HTR-8/SVneo (cell line): Measurements from ENCODE around the gene RABL2A.
"Not testable (repeated sequence)": the region's sequence is repeated elsewhere in the genome, so short reads cannot be mapped to it uniquely, and the experiment has no call there.

Experiments used
- DNase-seq: peaks from one replicate; pipeline ENCODE4 v3.0.0; 2011; ENCODE audit warnings: low spot score, mixed read lengths; ENCODE audit not compliant: insufficient read length
- FAIRE-seq: peaks from 2 replicates; lab custom pipeline; 2011; peaks lifted over from hg19 to GRCh38; lab: Jason Lieb, UNC

Gene RABL2A

DNA sequence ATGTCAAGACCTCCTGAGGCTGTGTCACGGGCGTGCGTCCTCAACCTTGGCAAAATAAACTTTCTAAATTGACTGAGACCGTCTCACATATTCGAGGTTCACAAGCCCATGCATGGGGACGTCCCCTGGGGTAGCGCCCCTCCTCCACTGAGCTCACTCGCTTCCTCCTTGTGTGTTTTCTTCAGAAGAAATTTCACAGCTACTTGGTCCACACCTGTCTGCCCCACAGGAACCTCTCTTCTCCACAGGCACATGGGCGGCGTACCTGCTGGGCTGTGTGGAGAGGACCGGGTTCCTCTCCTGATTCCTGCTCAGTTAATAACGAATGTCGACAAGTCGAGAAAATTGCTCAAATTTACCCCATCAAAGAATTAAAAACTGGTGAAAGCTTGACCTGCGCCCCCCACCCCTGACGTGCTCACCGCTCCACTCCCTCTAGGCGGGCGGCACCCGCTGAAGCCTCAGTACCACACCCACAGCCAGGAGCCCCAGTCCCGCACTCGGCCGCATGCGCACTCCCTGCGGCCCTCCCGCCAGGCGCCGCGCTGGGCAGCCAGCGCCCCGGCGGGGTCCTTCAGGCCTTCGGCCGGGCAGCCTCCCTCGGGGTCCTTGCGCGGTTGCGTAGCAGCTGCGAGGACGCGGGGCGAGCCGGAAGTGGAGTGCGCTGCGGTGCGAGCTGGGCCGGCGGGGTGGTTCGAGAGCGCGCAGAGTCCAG is at the start of gene RABL2A:
Gene RABL2A (plus strand): TSS at position 651 of the 715 bp plus-strand sequence. CDS start 1,341 bp downstream, outside the sequence.
- DNase-seq, result peak; percentile 59
- FAIRE-seq, result not testable (repeated sequence)

DNA sequence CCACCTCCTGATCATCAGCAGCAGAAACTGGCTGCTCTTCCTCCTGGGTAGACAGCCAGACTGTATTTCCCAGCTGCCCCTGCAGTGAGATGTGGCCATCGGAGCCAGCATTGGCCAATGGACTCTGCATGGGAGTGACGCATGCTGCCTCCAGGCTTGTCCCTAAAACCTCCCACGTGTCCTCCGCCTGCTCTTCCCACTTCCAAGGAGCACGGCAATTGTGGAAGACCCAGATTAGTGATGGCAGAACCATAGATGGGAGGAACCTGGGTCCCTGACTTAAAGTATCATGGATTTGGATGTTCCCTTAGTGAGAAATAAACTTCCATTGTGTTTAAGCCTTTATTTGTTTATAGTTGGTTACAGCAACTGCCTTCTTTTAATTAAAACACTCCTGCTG is 48.6 kb upstream of the RABL2A start:
- not testable (repeated sequence) for FAIRE-seq, DNase-seq

DNA sequence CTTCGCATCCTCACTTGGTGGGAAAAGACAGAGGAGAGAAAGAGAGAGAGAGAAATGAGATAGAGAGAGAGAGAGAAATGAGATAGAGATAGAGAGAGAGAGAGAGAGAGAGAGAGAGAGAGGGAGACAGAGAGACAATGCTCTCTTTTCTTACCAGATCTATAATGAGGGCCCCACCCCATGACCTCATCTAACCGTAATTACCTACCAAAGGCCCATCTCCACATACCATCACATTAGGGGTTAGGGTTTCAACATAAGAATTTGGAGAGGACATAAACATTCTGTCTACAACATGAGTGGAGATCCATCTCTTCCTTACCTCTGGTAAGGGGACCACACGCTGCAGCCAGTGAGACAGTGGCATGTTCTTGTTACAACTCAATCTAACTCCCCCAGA is 44.6 kb upstream of the RABL2A start:
- FAIRE-seq, result not testable (repeated sequence)

DNA sequence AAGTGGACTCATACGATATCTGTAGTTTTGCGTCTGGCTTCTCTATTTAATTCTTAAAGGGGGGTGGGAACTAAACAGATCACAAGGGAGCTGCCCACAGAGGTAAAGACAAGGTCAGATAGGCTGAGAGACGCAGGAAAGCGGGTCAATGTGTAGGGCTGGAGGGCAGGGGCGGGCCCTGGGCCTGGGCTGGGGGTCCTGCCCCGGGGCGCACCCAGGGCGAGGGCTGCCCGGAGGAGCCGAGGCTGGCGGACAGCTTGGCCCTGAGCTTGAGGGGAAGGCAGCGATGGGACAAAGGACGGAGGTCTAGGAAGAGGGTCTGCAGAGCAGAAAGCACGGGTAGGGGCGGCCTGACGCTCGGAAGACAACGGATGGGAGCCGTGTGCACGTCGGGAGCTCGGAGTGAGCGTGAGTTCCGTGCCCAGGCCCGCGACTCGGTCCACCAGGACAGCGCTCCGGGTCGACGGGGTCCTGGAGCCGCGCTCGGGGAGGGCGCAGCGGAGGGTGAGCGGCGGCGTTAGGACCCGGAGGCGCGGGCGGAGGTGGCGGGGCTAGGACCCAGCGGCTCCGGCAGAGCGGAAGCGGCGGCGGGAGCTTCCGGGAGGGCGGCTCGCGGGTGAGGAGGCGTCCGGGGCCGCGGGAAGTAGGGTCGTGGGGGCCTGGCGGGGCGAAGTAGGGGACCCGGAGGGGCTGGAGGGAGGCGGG is 43.4 kb upstream of the RABL2A start:
- DNase-seq, result peak; percentile 53
- FAIRE-seq, result not testable (repeated sequence)

More for the DNA sequence above, 44.6 kb upstream of the RABL2A start:
- not testable (repeated sequence) for DNase-seq

- DNase-seq, result not testable (repeated sequence)
Observed at GRCh38 chr2:113584311-113585092, 42.6 kb upstream of the RABL2A start.

GRCh38 chr2:113587201-113587600 is 39.9 kb upstream of the RABL2A start:
- DNase-seq, result not testable (repeated sequence)

More at GRCh38 chr2:113584311-113585092, 42.6 kb upstream of the RABL2A start:
- FAIRE-seq, result not testable (repeated sequence)

GRCh38 chr2:113589591-113589990 is 37.5 kb upstream of the RABL2A start:
- not testable (repeated sequence) for DNase-seq, FAIRE-seq

More at GRCh38 chr2:113587201-113587600, 39.9 kb upstream of the RABL2A start:
- FAIRE-seq, result not testable (repeated sequence)

- DNase-seq, FAIRE-seq: not testable (repeated sequence)
Observed at GRCh38 chr2:113591926-113592325, 35.1 kb upstream of the RABL2A start.

DNA sequence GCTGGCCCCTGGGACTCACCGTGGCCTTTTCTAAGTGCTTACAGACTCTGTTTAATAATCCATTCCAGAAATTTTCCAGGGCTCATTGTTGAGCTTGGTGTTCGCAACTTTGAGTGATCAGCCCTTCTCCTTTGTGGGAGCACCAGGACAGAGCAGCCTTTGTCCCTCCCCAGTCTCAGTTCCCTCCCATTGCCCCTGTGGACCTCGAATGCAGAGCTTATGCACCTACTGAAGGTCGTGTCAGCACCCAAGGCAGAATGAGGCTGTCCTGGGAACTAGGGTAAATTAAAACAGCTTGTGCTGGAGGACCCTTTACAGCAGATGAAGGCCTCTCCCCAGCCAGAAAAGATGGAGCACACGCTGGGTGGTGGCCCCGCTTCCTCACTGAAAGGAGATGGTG is 33.8 kb upstream of the RABL2A start:
- FAIRE-seq, DNase-seq: not testable (repeated sequence)

DNA sequence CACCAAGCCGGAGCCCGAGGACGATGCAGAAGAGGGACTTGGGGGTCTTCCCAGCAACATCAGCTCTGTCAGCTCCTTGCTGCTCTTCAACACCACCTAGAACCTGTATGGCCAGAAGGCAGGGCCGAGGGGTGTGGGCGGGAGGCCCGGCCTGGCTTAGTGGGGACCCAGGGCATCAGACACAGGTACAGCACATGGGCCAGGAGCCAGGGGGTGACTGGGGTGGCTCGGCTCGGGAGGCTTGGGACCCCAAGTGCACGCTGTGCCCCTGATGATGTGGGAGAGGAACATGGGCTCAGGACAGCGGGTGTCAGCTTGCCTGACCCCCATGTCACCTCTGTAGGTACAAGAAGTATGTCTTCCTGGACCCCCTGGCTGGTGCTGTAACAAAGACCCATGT is 31.3 kb upstream of the RABL2A start:
- not testable (repeated sequence) for FAIRE-seq, DNase-seq

- not testable (repeated sequence) for DNase-seq, FAIRE-seq
Observed at GRCh38 chr2:113597164-113597563, 29.9 kb upstream of the RABL2A start.

DNA sequence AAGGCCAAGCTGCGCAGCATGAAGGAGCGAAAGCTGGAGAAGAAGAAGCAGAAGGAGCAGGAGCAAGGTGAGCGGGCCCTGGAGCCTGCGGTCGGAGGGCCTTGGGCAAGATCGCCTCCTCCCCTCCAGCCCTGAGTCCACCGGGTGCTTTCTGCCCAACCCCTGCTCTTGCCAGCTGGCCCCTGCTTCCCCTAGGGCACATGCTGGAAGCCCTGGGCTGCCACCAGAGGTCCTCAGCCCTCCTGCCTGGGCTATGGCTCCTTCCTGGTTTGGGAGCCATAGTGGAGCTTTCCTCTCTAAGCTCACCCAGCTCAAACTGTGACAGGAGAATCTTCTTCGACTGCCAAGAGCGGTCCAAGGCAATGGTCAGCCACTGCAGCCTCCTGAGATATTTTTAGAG is 29.5 kb upstream of the RABL2A start:
- not testable (repeated sequence) for DNase-seq, FAIRE-seq

GRCh38 chr2:113598180-113598579 is 28.9 kb upstream of the RABL2A start:
- not testable (repeated sequence) for FAIRE-seq, DNase-seq

- DNase-seq, FAIRE-seq: not testable (repeated sequence)
Observed at GRCh38 chr2:113598738-113599137, 28.3 kb upstream of the RABL2A start.

DNA sequence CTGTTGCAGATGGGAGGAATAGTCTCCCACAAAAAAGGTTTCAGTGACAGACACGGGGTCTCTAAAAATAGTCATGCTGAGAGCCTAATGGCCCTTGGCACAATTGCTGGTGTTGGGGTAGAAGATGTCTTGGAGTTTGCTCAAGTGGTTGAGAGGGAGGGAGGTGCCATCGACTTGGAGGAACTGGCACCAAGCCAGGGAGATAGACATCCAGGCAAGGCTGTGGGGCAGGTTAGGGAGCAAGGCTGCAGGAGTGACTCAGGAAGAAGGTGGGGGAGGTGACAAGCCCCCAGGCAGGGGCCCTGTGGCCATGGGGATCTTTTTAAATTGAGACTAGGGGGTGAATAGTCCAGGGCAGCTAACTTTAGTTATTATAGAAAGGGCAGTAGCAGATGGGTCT is 27.9 kb upstream of the RABL2A start:
- FAIRE-seq, DNase-seq: not testable (repeated sequence)

GRCh38 chr2:113602040-113602769 is 24.9 kb upstream of the RABL2A start:
- FAIRE-seq, DNase-seq: not testable (repeated sequence)

- no peak for DNase-seq
- no peak for FAIRE-seq
Observed at GRCh38 chr2:113602869-113603466, 24.1 kb upstream of the RABL2A start.

GRCh38 chr2:113603467-113604084 is 23.5 kb upstream of the RABL2A start:
- FAIRE-seq, result not testable (repeated sequence)
- DNase-seq, result peak; percentile 33

DNA sequence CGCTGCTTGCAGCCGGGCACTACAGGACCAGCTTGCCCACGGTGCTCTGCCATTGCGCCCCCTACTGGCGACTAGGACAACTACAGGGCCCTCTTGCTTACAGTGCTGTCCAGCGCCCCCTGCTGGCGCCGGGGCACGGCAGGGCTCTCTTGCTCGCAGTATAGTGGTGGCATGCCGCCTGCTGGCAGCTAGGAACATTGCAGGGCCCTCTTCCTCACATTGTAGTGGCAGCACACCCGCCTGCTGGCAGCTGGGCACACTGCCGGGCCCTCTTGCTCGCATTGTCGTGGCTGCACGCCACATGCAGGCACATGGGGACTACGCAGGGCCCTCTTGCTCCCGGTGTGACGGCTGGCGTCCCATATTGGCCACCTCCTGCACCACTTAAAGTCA is 23.0 kb upstream of the RABL2A start:
- FAIRE-seq, result not testable (repeated sequence)
- peak; percentile 30 for DNase-seq
